HCT116 (cell line): Measurements from ENCODE around the gene NDUFAF2. TPM values are rescaled to one million over a fixed set of nuclear protein-coding genes. Genes with fewer than 3 reads are reported as not detected.

Source experiments
- ATAC-seq: fragments of 200-7000 bp; cut with Tn5 transposase; 2 replicates; pipeline ENCODE4 v1.9.1; 2020; ENCODE audit warnings: mild to moderate bottlenecking, moderate library complexity
- BruUV-seq: library from RNA; stranded (reverse); fragments of 400-500 nt; replicated peaks from 2 replicates; lab custom pipeline; 2021; lab: Mats Ljungman, UMichigan
- CTCF ChIA-PET: fragments of 300-600 bp; sonication (Branson Sonifier 250); formaldehyde crosslinking; loops from one replicate; lab custom pipeline; 2021; ENCODE audit warnings: antibody characterized with exemption; lab: Charles Lee
- POLR2A ChIA-PET: fragments of 300-600, 350-600 bp; sonication (Branson Sonifier 250); formaldehyde crosslinking; loops from one replicate; lab custom pipeline; 2021; ENCODE audit warnings: antibody characterized with exemption; lab: Charles Lee
- RAD21 ChIA-PET, 2 experiments: fragments of 300-600 bp; sonication (Branson Sonifier 250); formaldehyde crosslinking; loops; one replicate each; lab custom pipeline; 2023; ENCODE audit warnings: low total read pairs in 2 of 2; ENCODE audit not compliant: uncharacterized antibody in 2 of 2, unreplicated experiment in 2 of 2, low non-redundant PET in 1 of 2; lab: Charles Lee
- DNase-seq: peaks from one replicate; pipeline ENCODE4 v3.0.0-alpha.2; 2010; ENCODE audit warnings: low read depth, low spot score
- H2AFZ ChIP-seq: fragments of 200-600 bp; shearing (Covaris generic), sonication (generic); 2 replicates; pipeline ENCODE4 v1.6.1; 2017; ENCODE audit warnings: low read depth, mixed run types, mixed read lengths, antibody characterized with exemption, low read length; ENCODE audit not compliant: poor library complexity, severe bottlenecking
- H3K27ac ChIP-seq: 2 replicates; pipeline ENCODE4 v1.5.1; 2012; ENCODE audit warnings: low read depth, low read length
- H3K27me3 ChIP-seq: fragments of 200-600 bp; sonication (generic); 2 replicates; pipeline ENCODE4 v1.6.1; 2016; ENCODE audit warnings: mixed run types, low read length, mixed read lengths; ENCODE audit not compliant: insufficient read depth
- H3K36me3 ChIP-seq, 2 experiments: fragments of 200-500 bp in 1 of 2; fragments of 200-600 bp in 1 of 2; sonication (Bioruptor generic) in 1 of 2; sonication (generic) in 1 of 2; 2 replicates each; pipeline versions ENCODE4 v1.5.1 to v1.6.1; 2014 to 2016; ENCODE audit warnings: low read length in 2 of 2, inconsistent platforms in 1 of 2, mixed read lengths in 1 of 2, mixed run types in 1 of 2; ENCODE audit not compliant: insufficient read depth in 2 of 2, control insufficient read depth in 1 of 2
- H3K4me1 ChIP-seq, 2 experiments: fragments of 200-600 bp in 1 of 2; sonication (generic) in 1 of 2; 2 replicates each; pipeline versions ENCODE4 v1.5.1 to v1.6.1; 2012 to 2017; ENCODE audit warnings: low read length in 2 of 2, inconsistent platforms in 1 of 2, mild to moderate bottlenecking in 1 of 2, mixed read lengths in 1 of 2, mixed run types in 1 of 2, moderate library complexity in 1 of 2; ENCODE audit not compliant: insufficient read depth in 2 of 2, control insufficient read depth in 1 of 2
- H3K4me2 ChIP-seq: fragments of 200-600 bp; sonication (generic); 2 replicates; pipeline ENCODE4 v1.6.1; 2017; ENCODE audit warnings: mixed run types, low read length, mixed read lengths
- H3K4me3 ChIP-seq, 2 experiments: fragments of 200-600 bp in 1 of 2; sonication (generic) in 1 of 2; replicated peaks in 1 of 2; 2 replicates each; pipeline ENCODE4 v1.5.1; 2011 to 2016; ENCODE audit warnings: low read length in 2 of 2, control low read depth in 1 of 2, low read depth in 1 of 2, mild to moderate bottlenecking in 1 of 2, mixed read lengths in 1 of 2, mixed run types in 1 of 2
- H3K79me2 ChIP-seq: fragments of 200-600 bp; sonication (generic); 2 replicates; pipeline ENCODE4 v1.6.1; 2017; ENCODE audit warnings: mild to moderate bottlenecking, mixed run types, low read length, moderate library complexity, mixed read lengths; ENCODE audit not compliant: insufficient read depth
- H3K9ac ChIP-seq: fragments of 200-600 bp; sonication (generic); 2 replicates; pipeline ENCODE4 v1.6.1; 2016; ENCODE audit warnings: low read length, mixed read lengths
- H3K9me2 ChIP-seq: fragments of 200-600 bp; sonication (generic), shearing (Covaris generic); 2 replicates; pipeline ENCODE4 v1.6.1; 2017; ENCODE audit warnings: mixed run types, mild to moderate bottlenecking, moderate library complexity; ENCODE audit not compliant: insufficient read depth
- H3K9me3 ChIP-seq, 2 experiments: fragments of 200-500 bp in 1 of 2; fragments of 200-600 bp in 1 of 2; sonication (Bioruptor generic) in 1 of 2; sonication (generic) in 1 of 2; 2 replicates each; pipeline ENCODE4 v1.6.1; 2014 to 2017; ENCODE audit warnings: low read length in 2 of 2, mixed read lengths in 2 of 2, inconsistent platforms in 1 of 2, low read depth in 1 of 2, mild to moderate bottlenecking in 1 of 2, mixed run types in 1 of 2, moderate library complexity in 1 of 2; ENCODE audit not compliant: control insufficient read depth in 1 of 2, insufficient read depth in 1 of 2
- H4K20me1 ChIP-seq: fragments of 200-600 bp; sonication (generic), shearing (Covaris generic); 2 replicates; pipeline ENCODE4 v1.6.1; 2017; ENCODE audit warnings: mixed run types, mild to moderate bottlenecking, moderate library complexity; ENCODE audit not compliant: insufficient read depth
- ELF1 ChIP-seq: IDR thresholded peaks from 2 replicates; pipeline ENCODE4 v1.6.1; 2012; ENCODE audit warnings: low read depth, borderline replicate concordance
- MAX ChIP-seq: IDR thresholded peaks from 2 replicates; pipeline ENCODE4 v1.6.1; 2012
- POLR2AphosphoS5 ChIP-seq: IDR thresholded peaks from 2 replicates; pipeline ENCODE4 v1.6.1; 2011; ENCODE audit warnings: mild to moderate bottlenecking, low read depth, low read length, moderate library complexity
- SIN3A ChIP-seq: IDR thresholded peaks from 2 replicates; pipeline ENCODE4 v1.6.1; 2012; ENCODE audit warnings: low read depth
- TCF7L2 ChIP-seq: IDR thresholded peaks from 2 replicates; pipeline ENCODE4 v1.7.0; 2011; ENCODE audit warnings: borderline replicate concordance, inconsistent platforms; ENCODE audit not compliant: insufficient read depth, insufficient read length; ENCODE audit errors: extremely low read depth
- ZFX ChIP-seq: fragments of 450-650 bp; IDR thresholded peaks from 2 replicates; pipeline ENCODE4 v1.6.1; 2017
- intact Hi-C: fragments of 100-400 bp; cut with micrococcal nuclease; formaldehyde crosslinking; loops from 2 replicates; pipeline ENCODE4 v1.10.0; 2022
- total RNA-seq: library from RNA; stranded (reverse); gene quantifications from one replicate; pipeline ENCODE4 v1.2.1, GENCODE V29; 2021; ENCODE audit not compliant: unreplicated experiment

NDUFAF2 gene
- total RNA-seq, 1 experiment from 2014 or later: 36.9 TPM

DNA sequence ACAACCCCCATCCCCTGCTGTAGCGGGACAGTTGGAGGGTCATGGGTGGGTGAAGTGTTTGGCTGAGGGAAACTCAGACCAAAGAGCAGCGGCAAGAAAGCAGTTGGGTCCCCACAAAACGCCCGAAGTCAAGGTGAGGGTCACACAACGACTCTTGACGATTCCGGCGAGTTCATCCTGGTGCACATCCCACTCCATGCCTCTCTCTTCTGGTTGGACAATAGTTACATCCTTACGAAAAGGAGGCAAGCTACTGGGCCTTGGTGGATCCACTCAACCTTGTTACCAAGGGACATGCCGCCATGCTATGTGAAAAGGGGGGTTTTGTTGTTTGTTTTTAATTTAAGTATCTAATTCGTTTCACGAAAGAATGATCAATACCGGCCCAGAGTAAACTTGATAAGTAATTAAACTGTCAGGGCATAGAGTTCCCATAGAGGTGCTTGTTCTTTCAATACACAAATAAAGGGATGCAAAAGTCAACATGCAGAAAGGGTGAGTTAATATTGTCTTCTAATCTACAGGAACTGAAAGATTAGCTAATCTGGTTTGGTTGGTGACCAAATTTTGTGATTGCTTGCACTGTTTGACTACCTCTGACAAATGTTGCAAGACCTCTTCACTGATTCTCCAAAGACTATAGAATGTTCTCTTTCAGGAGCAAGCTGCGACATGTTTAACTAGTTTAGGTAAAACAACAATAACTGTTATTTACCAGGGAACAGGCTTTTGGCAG is 218.0 kb downstream of the NDUFAF2 start:
- Histone ChIP-seq H2AFZ (no peak overlapping the region), H3K27me3 (no peaks in the 10 kb centered on the region), H3K9ac (peak overlapping the region; percentile 98), H3K79me2 (peaks cover 63% of the 10 kb centered on the region), H3K9me2 (no peaks in the 10 kb centered on the region), H3K4me1 (peaks cover 0 to 16% of the 10 kb centered on the region in 2 experiments; a peak in 2 of 4 replicates), H3K4me2 (peak overlapping the region; percentile 72), H3K4me3 (peak overlapping the region; percentile 92 to 95), H3K27ac (peak overlapping the region; percentile 87), H3K9me3 (no peaks in the 10 kb centered on the region), H4K20me1 (no peaks in the 10 kb centered on the region), H3K36me3 (peaks cover 23 to 26% of the 10 kb centered on the region in 2 experiments; a peak in 3 of 4 replicates)
- TF ChIP-seq SIN3A (peak; percentile 44; the same call in 1 of the 2 replicates), TCF7L2 (no peak), POLR2AphosphoS5 (no peak), ZFX (no peak), MAX (0 out of 2 replicates have a peak, but pooled peaks have one; percentile 9)
- BruUV-seq: TSS peak; percentile 72
- POLR2A ChIA-PET: no interaction called here
- DNase-seq (no peak), ATAC-seq (peak; percentile 57)
- CTCF ChIA-PET: no interaction called here
- intact Hi-C loops: loop anchor here (2.0 to 5.0 kb wide), 3 partner anchors 168 to 479 kb away; no protein-coding TSS in a partner anchor
- RAD21 ChIA-PET: no interaction called here

GRCh38 chr5:61163905-61164304 is 218.9 kb downstream of the NDUFAF2 start:
- Histone ChIP-seq H3K9me3 (no peaks in the 10 kb centered on the region), H3K9me2 (no peaks in the 10 kb centered on the region), H3K4me1 (peaks cover 0 to 16% of the 10 kb centered on the region in 2 experiments; a peak in 2 of 4 replicates), H3K36me3 (peaks cover 18 to 19% of the 10 kb centered on the region in 2 experiments; a peak in 3 of 4 replicates), H2AFZ (no peak overlapping the region), H3K27me3 (no peaks in the 10 kb centered on the region), H4K20me1 (no peaks in the 10 kb centered on the region), H3K4me3 (peak overlapping the region; percentile 92 to 95), H3K9ac (peak overlapping the region; percentile 98; the same call in 1 of the 2 replicates), H3K4me2 (peak overlapping the region; percentile 72), H3K79me2 (peaks cover 54% of the 10 kb centered on the region), H3K27ac (no peak overlapping the region)
- ChIA-PET POLR2A (no interaction called here), CTCF (no interaction called here), RAD21 (interaction anchor here in 1 of 2 experiments (0.6 kb wide), 1 partner anchor 245 kb away, joined by 4 read pairs; no protein-coding TSS in a partner anchor)
- ATAC-seq: no peak
- BruUV-seq: no TSS peak
- no peak for TF ChIP-seq ELF1
- DNase-seq: no peak
- intact Hi-C loops: loop anchor here (2.0 to 5.0 kb wide), 3 partner anchors 167 to 478 kb away; no protein-coding TSS in a partner anchor
